IMR-90 (cell line): ENCODE measurements around the gene TAGAP. TPM values are rescaled to one million over a fixed set of nuclear protein-coding genes. Genes with fewer than 3 reads are reported as not detected.

Source experiments
- ATAC-seq: fragments of 200-7000 bp; cut with Tn5 transposase; 2 replicates; pipeline ENCODE4 v1.9.1; 2020; ENCODE audit warnings: low read depth, mild to moderate bottlenecking, moderate library complexity
- BruUV-seq: library from RNA; stranded (reverse); fragments of 400-500 nt; replicated peaks from 2 replicates; lab custom pipeline; 2021; lab: Mats Ljungman, UMichigan
- CTCF ChIA-PET: fragments of 300-600 bp; formaldehyde crosslinking; extraction: SDS; loops from one replicate; lab custom pipeline; 2021; ENCODE audit warnings: antibody characterized with exemption; lab: Yijun Ruan, JAX
- POLR2A ChIA-PET: fragments of 300-600 bp; sonication (Branson Sonifier 250); formaldehyde crosslinking; loops from one replicate; lab custom pipeline; 2022; ENCODE audit warnings: antibody characterized with exemption; ENCODE audit not compliant: unreplicated experiment; lab: Charles Lee
- DNase-seq: peaks from one replicate; pipeline ENCODE4 v3.0.0; 2013
- H2AFZ ChIP-seq: replicated peaks from 2 replicates; pipeline ENCODE3; 2013; ENCODE audit warnings: low read length, mild to moderate bottlenecking; ENCODE audit not compliant: poor library complexity
- H2AK5ac ChIP-seq: 2 replicates; pipeline ENCODE4 v1.6.1; 2013; ENCODE audit warnings: low read depth, low read length, inconsistent platforms
- H2AK9ac ChIP-seq: replicated peaks from 2 replicates; pipeline ENCODE3; 2013; ENCODE audit warnings: mild to moderate bottlenecking, low read depth, low read length, moderate library complexity; ENCODE audit not compliant: poor library complexity
- H2BK120ac ChIP-seq: 2 replicates; pipeline ENCODE4 v1.6.1; 2013; ENCODE audit warnings: low read depth, low read length, inconsistent platforms
- H2BK15ac ChIP-seq: 3 replicates; pipeline ENCODE4 v1.6.1; 2013; ENCODE audit warnings: low read depth, low read length, inconsistent platforms
- H2BK20ac ChIP-seq: 2 replicates; pipeline ENCODE4 v1.6.1; 2013; ENCODE audit warnings: low read depth, mild to moderate bottlenecking, inconsistent platforms, low read length, moderate library complexity
- H2BK5ac ChIP-seq: 2 replicates; pipeline ENCODE4 v1.6.1; 2013; ENCODE audit warnings: mild to moderate bottlenecking, low read depth, low read length, inconsistent platforms; ENCODE audit not compliant: poor library complexity, severe bottlenecking
- H3K14ac ChIP-seq: replicated peaks from 2 replicates; pipeline ENCODE4 v1.6.1; 2013; ENCODE audit warnings: low read depth, low read length, inconsistent platforms
- H3K18ac ChIP-seq: 2 replicates; pipeline ENCODE4 v1.6.1; 2013; ENCODE audit warnings: low read depth, low read length, control low read depth
- H3K23ac ChIP-seq: 2 replicates; pipeline ENCODE4 v1.6.1; 2013; ENCODE audit warnings: low read depth, low read length, inconsistent platforms
- H3K27ac ChIP-seq: 2 replicates; pipeline ENCODE4 v1.5.1; 2013; ENCODE audit warnings: mild to moderate bottlenecking, control low read depth, low read length; ENCODE audit not compliant: insufficient read depth
- H3K27me3 ChIP-seq: 2 replicates; pipeline ENCODE4 v1.6.1; 2013; ENCODE audit warnings: low read length; ENCODE audit not compliant: control insufficient read depth, insufficient read depth
- H3K36me3 ChIP-seq: 2 replicates; pipeline ENCODE4 v1.6.1; 2013; ENCODE audit warnings: low read length, mixed read lengths; ENCODE audit not compliant: control insufficient read depth, insufficient read depth
- H3K4ac ChIP-seq: 2 replicates; pipeline ENCODE4 v1.6.1; 2013; ENCODE audit warnings: low read depth, low read length, inconsistent platforms
- H3K4me1 ChIP-seq: 2 replicates; pipeline ENCODE4 v1.6.1; 2013; ENCODE audit warnings: low read length, mixed read lengths; ENCODE audit not compliant: control insufficient read depth, insufficient read depth
- H3K4me2 ChIP-seq: 2 replicates; pipeline ENCODE4 v1.6.1; 2013; ENCODE audit warnings: low read depth, mild to moderate bottlenecking, control low read depth, low read length, moderate library complexity
- H3K4me3 ChIP-seq: 2 replicates; pipeline ENCODE4 v1.5.1; 2013; ENCODE audit warnings: low read depth, mild to moderate bottlenecking, control low read depth, low read length, moderate library complexity; ENCODE audit not compliant: insufficient read depth
- H3K56ac ChIP-seq: 2 replicates; pipeline ENCODE4 v1.6.1; 2013; ENCODE audit warnings: low read length, inconsistent platforms; ENCODE audit not compliant: insufficient read depth; ENCODE audit errors: extremely low read depth
- H3K79me1 ChIP-seq, 2 experiments: 2 replicates each; pipeline ENCODE4 v1.6.1; 2013; ENCODE audit warnings: low read length in 2 of 2, inconsistent platforms in 1 of 2, low read depth in 1 of 2
- H3K9ac ChIP-seq: 2 replicates; pipeline ENCODE4 v1.6.1; 2013; ENCODE audit warnings: low read depth, low read length, control low read depth
- H3K9me1 ChIP-seq: 2 replicates; pipeline ENCODE4 v1.6.1; 2013; ENCODE audit warnings: low read length, inconsistent platforms; ENCODE audit not compliant: insufficient read depth
- H3K9me3 ChIP-seq: 2 replicates; pipeline ENCODE4 v1.6.1; 2013; ENCODE audit warnings: low read length; ENCODE audit not compliant: control insufficient read depth, insufficient read depth
- H4K20me1 ChIP-seq: 2 replicates; pipeline ENCODE4 v1.6.1; 2013; ENCODE audit warnings: low read length, inconsistent platforms; ENCODE audit not compliant: insufficient read depth
- H4K5ac ChIP-seq: 2 replicates; pipeline ENCODE4 v1.6.1; 2013; ENCODE audit warnings: mild to moderate bottlenecking, low read depth, low read length, control low read depth
- H4K8ac ChIP-seq, 2 experiments: 2 replicates each; pipeline ENCODE4 v1.6.1; 2013; ENCODE audit warnings: low read depth in 2 of 2, low read length in 2 of 2, control low read depth in 1 of 2, inconsistent platforms in 1 of 2
- H4K91ac ChIP-seq: 2 replicates; pipeline ENCODE4 v1.6.1; 2013; ENCODE audit warnings: low read depth, low read length, inconsistent platforms; ENCODE audit not compliant: insufficient read depth
- BHLHE40 ChIP-seq: fragments of 150-350 bp; IDR thresholded peaks from 2 replicates; pipeline ENCODE4 v1.6.1; 2016; ENCODE audit warnings: mild to moderate bottlenecking, low read depth, low read length
- CHD1 ChIP-seq: IDR thresholded peaks from 2 replicates; pipeline ENCODE4 v1.6.1; 2012; ENCODE audit warnings: low read depth, low read length, improper control_type of control experiment
- CTCF ChIP-seq: conservative IDR thresholded peaks from 2 replicates; pipeline ENCODE4 v1.5.1; 2012; ENCODE audit warnings: mild to moderate bottlenecking, low read depth, low read length, improper control_type of control experiment
- ELK1 ChIP-seq: fragments of 150-350 bp; IDR thresholded peaks from 2 replicates; pipeline ENCODE4 v1.6.1; 2016; ENCODE audit warnings: low read depth, mild to moderate bottlenecking, low read length, moderate library complexity, borderline replicate concordance
- MAFK ChIP-seq: IDR thresholded peaks from 2 replicates; pipeline ENCODE4 v1.6.1; 2012; ENCODE audit warnings: low read depth, low read length, improper control_type of control experiment
- MAZ ChIP-seq: IDR thresholded peaks from 2 replicates; pipeline ENCODE4 v1.6.1; 2012; ENCODE audit warnings: low read depth, mild to moderate bottlenecking, low read length, improper control_type of control experiment, moderate library complexity, borderline replicate concordance
- NFE2L2 ChIP-seq: fragments of 150-350 bp; IDR thresholded peaks from 2 replicates; pipeline ENCODE4 v1.6.1; 2016; ENCODE audit warnings: low read depth, mild to moderate bottlenecking, low read length
- RCOR1 ChIP-seq: IDR thresholded peaks from 2 replicates; pipeline ENCODE4 v1.6.1; 2012; ENCODE audit warnings: mild to moderate bottlenecking, low read length, improper control_type of control experiment; ENCODE audit not compliant: insufficient replicate concordance
- SMC3 ChIP-seq: fragments of 150-350 bp; IDR thresholded peaks from 2 replicates; pipeline ENCODE4 v1.6.1; 2016; ENCODE audit warnings: low read depth, mild to moderate bottlenecking, antibody characterized with exemption, low read length, moderate library complexity
- WGBS, 2 experiments: methylation state at CpG; one replicate each; pipeline versions ENCODE4 v1.1.5 to v1.1.7; 2013; ENCODE audit warnings: missing lambda C conversion rate in 2 of 2; ENCODE audit not compliant: insufficient read length in 1 of 2; ENCODE audit errors: extremely low coverage in 2 of 2; 5-methylcytosine and 5-hydroxymethylcytosine counted together
- dilution Hi-C: fragments of 300-500 bp; cut with HindIII; formaldehyde crosslinking; loops from one replicate; pipeline ENCODE4 v1.14.3; 2018; ENCODE audit warnings: low sequenced_read_pairs; ENCODE audit not compliant: unreplicated experiment
- in situ Hi-C: fragments of 300-500 bp; cut with MboI; formaldehyde crosslinking; loops from 3 replicates; pipeline ENCODE4 v1.14.3; 2019; ENCODE audit warnings: low sequenced_read_pairs, inconsistent platforms, mixed read lengths
- intact Hi-C: fragments of 100-400 bp; cut with micrococcal nuclease; formaldehyde crosslinking; loops from 2 replicates; pipeline ENCODE4 v1.10.0; 2022
- polyA plus RNA-seq, 3 experiments: library from polyadenylated mRNA; depleted of rRNA; stranded (reverse); fragments of >200 nt; gene quantifications; 2 replicates each; pipeline ENCODE4 v1.2.3, GENCODE V29; 2012; ENCODE audit warnings: low replicate concordance in 1 of 3
- total RNA-seq: library from RNA; depleted of rRNA; stranded (reverse); fragments of >200 nt; gene quantifications from 2 replicates; pipeline ENCODE4 v1.2.3, GENCODE V29; 2012

Gene TAGAP
- total and polyA plus RNA-seq, 2 of the 4 experiments (the other 2 are of a cell fraction): not detected

DNA sequence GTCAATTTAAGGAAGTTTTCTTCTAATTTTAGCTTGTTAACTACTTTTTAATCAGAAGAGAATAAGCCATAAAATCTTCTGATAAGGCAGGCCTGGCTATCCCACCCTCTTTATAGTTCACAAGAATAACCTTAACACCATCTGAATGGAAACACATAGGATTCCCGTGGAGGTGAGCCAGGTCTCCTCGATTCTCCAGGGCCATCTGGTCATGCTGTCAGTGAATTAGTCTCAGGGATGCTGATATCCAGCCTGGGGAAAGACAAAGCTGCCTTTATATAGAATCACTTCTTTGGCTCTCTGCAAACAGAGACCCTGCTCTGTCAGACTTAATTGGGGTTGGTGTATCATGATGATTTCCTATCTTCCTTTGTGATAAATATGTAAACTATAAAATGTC is 30.1 kb upstream of the TAGAP start:
- H3K4me3 ChIP-seq: no peak overlapping the region
- H3K79me1 ChIP-seq: no peaks in the 10 kb centered on the region
- BruUV-seq: no TSS peak
- no peak overlapping the region for H2BK15ac ChIP-seq
- no peak overlapping the region for H4K5ac ChIP-seq
- no peak overlapping the region for H3K4ac ChIP-seq
- no peak overlapping the region for H3K18ac ChIP-seq
- DNase-seq (no peak), ATAC-seq (no peak)
- H3K4me2 ChIP-seq: no peak overlapping the region
- H2AK9ac ChIP-seq: no peak overlapping the region
- no peak overlapping the region for H2BK120ac ChIP-seq
- no peak overlapping the region for H2BK20ac ChIP-seq
- H3K14ac ChIP-seq: no peak overlapping the region
- peaks cover 23% of the 10 kb centered on the region for H3K27me3 ChIP-seq
- no CpG with 5 or more reads among the region's 2 CpGs for WGBS, 2 experiments
- no peak overlapping the region for H2AFZ ChIP-seq
- H3K27ac ChIP-seq: no peak overlapping the region
- H2BK5ac ChIP-seq: no peak overlapping the region
- H3K9me3 ChIP-seq: no peaks in the 10 kb centered on the region
- no peak overlapping the region for H3K56ac ChIP-seq
- H3K23ac ChIP-seq: no peak overlapping the region
- in situ Hi-C loops (no loop called here), dilution Hi-C loops (no loop called here), intact Hi-C loops (no loop called here)
- no peaks in the 10 kb centered on the region; the same call in 1 of the 2 replicates for H3K9me1 ChIP-seq
- no peaks in the 10 kb centered on the region for H4K20me1 ChIP-seq
- ChIA-PET CTCF (no interaction called here), POLR2A (no interaction called here)
- H3K36me3 ChIP-seq: no peaks in the 10 kb centered on the region
- no peak overlapping the region for H3K9ac ChIP-seq
- H4K91ac ChIP-seq: no peak overlapping the region
- no peak overlapping the region for H2AK5ac ChIP-seq
- H4K8ac ChIP-seq: no peak overlapping the region
- H3K4me1 ChIP-seq: no peaks in the 10 kb centered on the region
- TF ChIP-seq MAZ (no peak), SMC3 (no peak), NFE2L2 (no peak), CTCF (no peak), RCOR1 (no peak), ELK1 (no peak), CHD1 (no peak), BHLHE40 (no peak), MAFK (no peak)
